Duodenal mucosa (tissue), 2 donors: ENCODE data around the gene CCDC159.
A peak's percentile ranks its signal among the peaks of the same experiment; 100 is the strongest.
"Not testable (repeated sequence)": the region's sequence is repeated elsewhere in the genome, so short reads cannot be mapped to it uniquely, and the experiment has no call there.

Source experiments
- H3K27ac ChIP-seq: one replicate; pipeline ENCODE4 v1.7.0; 2013; ENCODE audit warnings: low read depth, low read length
- H3K27me3 ChIP-seq, 2 donors: one replicate each; pipeline ENCODE4 v1.7.0; 2013; ENCODE audit warnings: low read length in 2 of 2, control low read depth in 1 of 2; ENCODE audit not compliant: insufficient read depth in 2 of 2, control insufficient read depth in 1 of 2
- H3K36me3 ChIP-seq, 2 donors: one replicate each; pipeline ENCODE4 v1.7.0; 2013; ENCODE audit warnings: low read length in 2 of 2, control low read depth in 1 of 2; ENCODE audit not compliant: insufficient read depth in 2 of 2, control insufficient read depth in 1 of 2
- H3K4me1 ChIP-seq, 2 donors: one replicate each; pipeline ENCODE4 v1.7.0; 2013; ENCODE audit warnings: low read length in 2 of 2, control low read depth in 1 of 2; ENCODE audit not compliant: insufficient read depth in 2 of 2, control insufficient read depth in 1 of 2
- H3K4me3 ChIP-seq, 2 donors: one replicate each; pipeline ENCODE4 v1.7.0; 2013; ENCODE audit warnings: low read length in 2 of 2, low read depth in 1 of 2
- H3K9ac ChIP-seq, 2 donors: one replicate each; pipeline ENCODE4 v1.7.0; 2013; ENCODE audit warnings: low read length in 2 of 2, low read depth in 1 of 2
- H3K9me3 ChIP-seq, 2 donors: one replicate each; pipeline ENCODE4 v1.7.0; 2013; ENCODE audit warnings: low read length in 2 of 2, control low read depth in 1 of 2; ENCODE audit not compliant: control insufficient read depth in 1 of 2

CCDC159 gene

GRCh38 chr19:11338121-11338520, 8.2 kb upstream of the CCDC159 start:
- Histone ChIP-seq H3K4me3 (peak overlapping the region; percentile 79), H3K27ac (no peak overlapping the region), H3K36me3 (peaks cover 10 to 31% of the 10 kb centered on the region in 2 donors), H3K27me3 (no peaks in the 10 kb centered on the region), H3K4me1 (peaks cover 9 to 24% of the 10 kb centered on the region in 2 donors), H3K9me3 (no peaks in the 10 kb centered on the region), H3K9ac (peak overlapping the region; percentile 52 to 74)

DNA sequence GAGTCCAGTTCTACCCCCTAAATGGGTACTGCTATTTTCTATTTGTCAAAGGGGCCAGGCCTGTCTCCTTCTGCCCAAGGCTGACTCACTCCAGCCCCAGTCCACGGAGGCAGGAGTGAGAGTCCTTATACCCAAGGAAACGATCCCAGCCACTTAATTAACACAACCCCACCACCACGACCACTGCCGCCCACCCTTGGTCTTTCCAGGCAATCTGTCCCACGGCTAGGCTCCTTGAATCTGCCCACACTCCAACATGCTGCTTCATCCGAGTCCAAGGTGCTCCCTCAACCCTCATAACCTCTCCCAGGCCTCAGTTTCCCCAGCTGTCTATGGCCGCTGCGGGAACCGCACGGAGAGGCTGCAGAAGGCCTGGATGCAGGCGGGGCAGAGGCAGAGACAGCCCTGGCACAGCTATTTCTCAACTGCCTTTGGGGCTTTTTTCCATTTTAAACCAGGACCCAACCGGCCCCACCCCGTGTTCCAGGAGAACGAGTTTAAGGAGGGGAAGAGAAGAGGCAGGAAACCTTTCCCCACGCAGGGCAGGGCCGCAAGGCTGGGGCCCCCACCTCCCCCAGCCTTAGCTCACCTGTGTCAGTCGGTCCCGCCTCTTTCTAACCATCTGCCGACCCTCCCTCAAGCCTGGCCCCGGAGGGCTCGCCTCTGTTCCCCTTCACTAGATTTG, 7.6 kb upstream of the CCDC159 start:
- peaks cover 10 to 31% of the 10 kb centered on the region in 2 donors for H3K36me3 ChIP-seq
- H3K9ac ChIP-seq, result peak overlapping the region; percentile 52 to 74

GRCh38 chr19:11339254-11340098, 6.8 kb upstream of the CCDC159 start, which contains the start of gene RAB3D:
Gene RAB3D (minus strand): TSS chr19:11339657. CDS start chr19:11337399, 2,258 bp downstream.
- H3K4me3 ChIP-seq, result peak within 1 kb of the TSS; percentile 79
- no peaks in the 10 kb centered on the region for H3K9me3 ChIP-seq
- H3K36me3 ChIP-seq, result peaks cover 10 to 26% of the 10 kb centered on the region in 2 donors
- H3K27ac ChIP-seq, result peak within 1 kb of the TSS; percentile 68
- H3K9ac ChIP-seq, result peak within 1 kb of the TSS; percentile 52 to 74
- H3K4me1 ChIP-seq, result peaks cover 15 to 34% of the 10 kb centered on the region in 2 donors
- H3K27me3 ChIP-seq, result no peaks in the 10 kb centered on the region

More for the DNA sequence above, 7.6 kb upstream of the CCDC159 start:
- peaks cover 9 to 27% of the 10 kb centered on the region in 2 donors for H3K4me1 ChIP-seq
- H3K27ac ChIP-seq, result peak overlapping the region; percentile 68
- peak overlapping the region; percentile 79 for H3K4me3 ChIP-seq
- H3K27me3 ChIP-seq, result no peaks in the 10 kb centered on the region
- no peaks in the 10 kb centered on the region for H3K9me3 ChIP-seq

DNA sequence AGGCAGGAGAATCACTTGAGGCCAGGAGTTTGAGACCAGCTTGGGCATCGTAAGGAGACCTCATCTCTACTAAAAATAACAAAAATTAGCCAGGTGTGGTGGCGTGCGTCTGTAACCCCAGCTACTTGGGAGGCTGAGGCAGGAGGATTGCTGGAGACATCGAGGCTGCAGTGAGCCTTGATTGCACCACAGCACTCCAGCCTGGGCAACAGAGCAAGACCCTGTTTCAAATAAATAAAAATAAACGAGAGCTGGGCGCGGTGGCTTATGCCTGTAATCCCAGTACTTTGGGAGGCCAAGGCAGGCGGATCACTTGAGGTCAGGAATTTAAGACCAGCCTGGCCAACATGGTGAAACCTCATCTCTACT, 6.2 kb upstream of the CCDC159 start:
- peak overlapping the region; percentile 79 for H3K4me3 ChIP-seq
- H3K27me3 ChIP-seq, H3K9me3 ChIP-seq: not testable (repeated sequence)
- H3K9ac ChIP-seq, result peak overlapping the region in 1 of 2 donors; percentile 74
- peak overlapping the region; percentile 30 for H3K27ac ChIP-seq
- peaks cover 16 to 38% of the 10 kb centered on the region in 2 donors for H3K4me1 ChIP-seq
- peaks cover 8 to 23% of the 10 kb centered on the region in 2 donors for H3K36me3 ChIP-seq

DNA sequence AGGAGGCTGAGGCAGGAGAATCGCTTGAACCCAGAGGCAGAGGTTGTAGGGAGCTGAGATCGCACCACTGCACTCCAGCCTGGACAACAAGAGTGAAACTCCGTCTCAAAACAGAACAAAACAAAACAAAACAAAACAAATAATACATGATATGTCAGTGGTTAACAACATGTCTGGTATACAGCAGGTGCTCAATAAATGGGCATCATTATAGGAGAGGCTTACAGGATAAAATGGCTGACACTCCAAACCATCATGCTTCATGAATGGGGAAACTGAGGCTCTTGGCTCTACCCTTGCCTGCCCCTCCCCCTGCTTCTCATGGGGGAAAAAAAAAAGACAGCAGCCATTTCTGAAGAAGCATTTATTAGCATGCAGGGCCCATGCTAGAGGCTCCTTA, 3.9 kb upstream of the CCDC159 start:
- Histone ChIP-seq H3K4me1 (peaks cover 28 to 51% of the 10 kb centered on the region in 2 donors), H3K27me3 (no peaks in the 10 kb centered on the region), H3K27ac (no peak overlapping the region), H3K36me3 (peaks cover 0 to 5% of the 10 kb centered on the region in 2 donors), H3K9me3 (no peaks in the 10 kb centered on the region), H3K9ac (no peak overlapping the region), H3K4me3 (no peak overlapping the region)

DNA sequence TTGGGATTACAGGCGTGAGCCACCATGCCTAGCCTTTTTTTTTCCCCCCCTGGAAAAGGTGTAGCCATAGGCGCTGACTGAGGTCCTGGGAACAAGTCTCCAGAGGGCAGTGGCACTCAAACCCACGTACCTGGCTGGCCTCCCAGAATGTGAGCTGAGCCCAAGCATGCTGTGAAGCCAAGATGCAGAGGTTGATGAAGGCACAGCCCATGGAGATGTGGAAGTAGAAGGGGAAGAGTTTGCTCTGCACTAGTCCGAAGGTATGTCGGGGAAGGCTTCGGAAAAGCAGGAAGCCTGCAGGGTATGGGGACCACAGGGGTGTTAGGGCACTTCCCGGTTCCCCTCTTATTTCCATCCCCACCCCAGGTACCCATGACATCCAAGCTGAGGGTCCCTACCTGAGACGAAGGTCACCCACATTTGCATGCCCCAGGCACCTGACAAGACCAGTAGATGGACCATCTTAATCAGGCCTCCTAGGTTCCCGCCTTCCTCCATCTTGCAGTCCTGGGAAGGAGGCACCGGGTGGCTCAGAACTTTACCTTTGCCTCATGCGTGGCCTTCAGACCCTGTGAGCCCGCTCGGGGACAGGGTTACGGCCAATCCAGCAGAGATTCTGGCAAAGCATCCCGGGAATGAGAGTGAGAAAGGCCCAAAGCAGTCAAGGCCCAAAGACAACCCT, 1.1 kb upstream of the CCDC159 start:
- Histone ChIP-seq H3K4me1 (peaks cover 18 to 30% of the 10 kb centered on the region in 2 donors), H3K9me3 (peaks cover 0 to 5% of the 10 kb centered on the region in 2 donors), H3K36me3 (peaks cover 0 to 5% of the 10 kb centered on the region in 2 donors), H3K4me3 (peak overlapping the region; percentile 93 to 95), H3K27me3 (no peaks in the 10 kb centered on the region), H3K9ac (peak overlapping the region; percentile 72 to 94), H3K27ac (peak overlapping the region; percentile 22)

GRCh38 chr19:11347546-11348039, 1.3 kb downstream of the CCDC159 start:
- Histone ChIP-seq H3K4me3 (no peak overlapping the region), H3K9me3 (peaks cover 0 to 5% of the 10 kb centered on the region in 2 donors), H3K27ac (no peak overlapping the region), H3K36me3 (no peaks in the 10 kb centered on the region), H3K27me3 (no peaks in the 10 kb centered on the region), H3K4me1 (peaks cover 18 to 30% of the 10 kb centered on the region in 2 donors), H3K9ac (no peak overlapping the region)

GRCh38 chr19:11349171-11349570, 2.9 kb downstream of the CCDC159 start:
- H3K4me3 ChIP-seq, result no peak overlapping the region
- H3K27ac ChIP-seq, result no peak overlapping the region
- peaks cover 0 to 5% of the 10 kb centered on the region in 2 donors for H3K9me3 ChIP-seq
- H3K27me3 ChIP-seq, result no peaks in the 10 kb centered on the region
- no peaks in the 10 kb centered on the region for H3K36me3 ChIP-seq
- no peak overlapping the region for H3K9ac ChIP-seq
- H3K4me1 ChIP-seq, result peaks cover 16 to 23% of the 10 kb centered on the region in 2 donors

- not testable (repeated sequence) for H3K4me1 ChIP-seq, H3K27me3 ChIP-seq, H3K27ac ChIP-seq, H3K4me3 ChIP-seq, H3K9me3 ChIP-seq, H3K36me3 ChIP-seq, H3K9ac ChIP-seq
Observed at GRCh38 chr19:11354102-11354501, 7.8 kb downstream of the CCDC159 start.
